HepG2 (cell line): Measurements from ENCODE around the gene PSMC4. TPM values are rescaled to one million over a fixed set of nuclear protein-coding genes. Genes with fewer than 3 reads are reported as not detected.

Experiments
- ATF1 ChIP-seq: IDR thresholded peaks from 2 replicates; pipeline ENCODE4 v1.6.1; 2016; ENCODE audit warnings: mild to moderate bottlenecking, control low read depth
- BHLHE40 ChIP-seq: IDR thresholded peaks from 2 replicates; pipeline ENCODE4 v1.6.1; 2011; ENCODE audit warnings: low read length, improper control_type of control experiment
- DNMT1 ChIP-seq: sonication (generic); formaldehyde crosslinking; IDR thresholded peaks from 2 replicates; pipeline ENCODE4 v1.5.1; 2020; ENCODE audit warnings: mild to moderate bottlenecking, missing genetic modification reagents
- FOXO4 ChIP-seq: sonication (generic); formaldehyde crosslinking; conservative IDR thresholded peaks from 2 replicates; pipeline ENCODE4 v1.8.1; 2023; ENCODE audit warnings: missing genetic modification reagents
- HDAC2 ChIP-seq: sonication (generic); formaldehyde crosslinking; IDR thresholded peaks from 2 replicates; pipeline ENCODE4 v1.4.0; 2020; ENCODE audit warnings: missing genetic modification reagents
- HMG20B ChIP-seq: conservative IDR thresholded peaks from 2 replicates; pipeline ENCODE4 v1.6.1; 2016; ENCODE audit warnings: missing genetic modification reagents, missing compliant biosample characterization
- HOXA3 ChIP-seq: sonication (generic); formaldehyde crosslinking; IDR thresholded peaks from 2 replicates; pipeline ENCODE4 v1.5.0; 2020; ENCODE audit warnings: missing genetic modification reagents
- HOXD1 ChIP-seq: sonication (generic); formaldehyde crosslinking; IDR thresholded peaks from 2 replicates; pipeline ENCODE4 v1.5.0; 2020; ENCODE audit warnings: missing genetic modification reagents
- KLF15 ChIP-seq: sonication (generic); formaldehyde crosslinking; IDR thresholded peaks from 2 replicates; pipeline ENCODE4 v1.8.1; 2023; ENCODE audit warnings: borderline replicate concordance, mild to moderate bottlenecking, inconsistent platforms, missing genetic modification reagents, mixed read lengths
- MED13 ChIP-seq: sonication (generic); formaldehyde crosslinking; IDR thresholded peaks from 2 replicates; pipeline ENCODE4 v1.5.0; 2020; ENCODE audit warnings: missing genetic modification reagents
- MTERF4 ChIP-seq: sonication (generic); formaldehyde crosslinking; IDR thresholded peaks from 2 replicates; pipeline ENCODE4 v1.8.0; 2023; ENCODE audit warnings: mild to moderate bottlenecking, missing genetic modification reagents
- MYNN ChIP-seq: sonication (generic); formaldehyde crosslinking; IDR thresholded peaks from 2 replicates; pipeline ENCODE4 v1.4.0; 2020; ENCODE audit warnings: mild to moderate bottlenecking, low read depth, missing genetic modification reagents
- MZF1 ChIP-seq: sonication (generic); formaldehyde crosslinking; IDR thresholded peaks from 2 replicates; pipeline ENCODE4 v1.8.1; 2023; ENCODE audit warnings: mild to moderate bottlenecking, missing genetic modification reagents, borderline replicate concordance
- NBN ChIP-seq: fragments of 450-650 bp; conservative IDR thresholded peaks from 2 replicates; pipeline ENCODE4 v1.6.1; 2017
- NFKB2 ChIP-seq: sonication (generic); formaldehyde crosslinking; IDR thresholded peaks from 2 replicates; pipeline ENCODE4 v1.4.0; 2020; ENCODE audit warnings: missing genetic modification reagents, borderline replicate concordance
- NR3C1 ChIP-seq: sonication (generic); formaldehyde crosslinking; IDR thresholded peaks from 2 replicates; pipeline ENCODE4 v1.4.0; 2020; ENCODE audit warnings: missing genetic modification reagents
- PHB2 ChIP-seq: fragments of 450-650 bp; IDR thresholded peaks from 2 replicates; pipeline ENCODE4 v1.6.1; 2018; ENCODE audit not compliant: partially characterized antibody
- PITX1 ChIP-seq: sonication (generic); formaldehyde crosslinking; IDR thresholded peaks from 2 replicates; pipeline ENCODE4 v1.5.1; 2020; ENCODE audit warnings: mild to moderate bottlenecking, missing genetic modification reagents
- PLRG1 ChIP-seq: fragments of 450-650 bp; conservative IDR thresholded peaks from 2 replicates; pipeline ENCODE4 v1.6.1; 2016
- PTBP1 ChIP-seq: fragments of 200-400 bp; formaldehyde crosslinking; IDR thresholded peaks from 2 replicates; pipeline ENCODE4 v1.6.1; 2018; ENCODE audit warnings: low read length, low read depth; ENCODE audit not compliant: poor library complexity, severe bottlenecking
- RBM39 ChIP-seq: fragments of 200-400 bp; formaldehyde crosslinking; IDR thresholded peaks from one replicate; pipeline ENCODE4 v1.6.1; 2018; ENCODE audit warnings: antibody characterized with exemption, mild to moderate bottlenecking, low read depth, low read length; ENCODE audit not compliant: poor library complexity, severe bottlenecking
- REXO4 ChIP-seq: sonication (generic); formaldehyde crosslinking; IDR thresholded peaks from 2 replicates; pipeline ENCODE4 v1.8.0; 2022; ENCODE audit warnings: missing genetic modification reagents, mild to moderate bottlenecking, borderline replicate concordance
- SKI ChIP-seq: fragments of 450-650 bp; IDR thresholded peaks from one replicate; pipeline ENCODE4 v1.6.1; 2018; ENCODE audit warnings: mild to moderate bottlenecking; ENCODE audit not compliant: partially characterized antibody
- SMYD3 ChIP-seq: sonication (generic); formaldehyde crosslinking; IDR thresholded peaks from 2 replicates; pipeline ENCODE4 v1.8.1; 2023; ENCODE audit warnings: mild to moderate bottlenecking, missing genetic modification reagents
- SOX6 ChIP-seq, 2 experiments: fragments of 450-650 bp in 1 of 2; sonication (generic) in 1 of 2; formaldehyde crosslinking in 1 of 2; IDR thresholded peaks; 2 replicates each; pipeline versions ENCODE4 v1.4.0 to v1.6.1; 2017 to 2020; ENCODE audit warnings: antibody characterized with exemption in 1 of 2, mild to moderate bottlenecking in 1 of 2, missing genetic modification reagents in 1 of 2
- TAF1 ChIP-seq: sonication (generic); formaldehyde crosslinking; IDR thresholded peaks from 2 replicates; pipeline ENCODE4 v1.4.0; 2020; ENCODE audit warnings: missing genetic modification reagents
- ZMYM2 ChIP-seq: sonication (generic); formaldehyde crosslinking; IDR thresholded peaks from 2 replicates; pipeline ENCODE4 v1.8.0; 2022; ENCODE audit warnings: mild to moderate bottlenecking, missing genetic modification reagents
- ZNF160 ChIP-seq: sonication (generic); formaldehyde crosslinking; IDR thresholded peaks from 2 replicates; pipeline ENCODE4 v1.8.0; 2022; ENCODE audit warnings: mild to moderate bottlenecking, inconsistent platforms, missing genetic modification reagents
- ZNF225 ChIP-seq: sonication (generic); formaldehyde crosslinking; IDR thresholded peaks from 2 replicates; pipeline ENCODE4 v1.4.0; 2020; ENCODE audit warnings: mild to moderate bottlenecking, missing genetic modification reagents
- ZNF292 ChIP-seq: sonication (generic); formaldehyde crosslinking; IDR thresholded peaks from 2 replicates; pipeline ENCODE4 v1.8.1; 2022; ENCODE audit warnings: mild to moderate bottlenecking, low read depth, missing genetic modification reagents, borderline replicate concordance
- polyA plus RNA-seq, 8 experiments: library from polyadenylated mRNA; depleted of rRNA in 3 of 8; stranded (reverse) in 7 of 8; unstranded in 1 of 8; fragments of >200 nt; fragmentation: Illumina TruSeq in 4 of 8; extraction: Trizol in 4 of 8; gene quantifications; 2 replicates each; pipeline versions ENCODE4 v1.2.1 to v1.2.3, GENCODE V29; 2011 to 2016; ENCODE audit warnings: low read depth in 4 of 8, missing spikeins in 1 of 8, mixed read lengths in 1 of 8; ENCODE audit not compliant: insufficient read depth in 1 of 8
- total RNA-seq, 5 experiments: library from RNA; depleted of rRNA; stranded (reverse); fragments of >200 nt; fragmentation: Illumina TruSeq; extraction: Trizol; gene quantifications; 2 replicates each; pipeline ENCODE4 v1.2.3, GENCODE V29; 2016; ENCODE audit warnings: low read depth in 1 of 5

The PSMC4 gene
- total and polyA plus RNA-seq, 2 of the 13 experiments (the other 11 are each of a cell fraction or from before 2014, with no cell fraction given), result 49.9 to 160 TPM

GRCh38 chr19:39970675-39971379, at the start of gene PSMC4 (continued):
- TF ChIP-seq ZNF160 (CRISPR knock-in tag) (peak; percentile 86; the same call in 1 of the 2 replicates), MYNN (peak; percentile 87; the same call in 1 of the 2 replicates), HDAC2 (peak; percentile 80), DNMT1 (CRISPR knock-in tag) (no peak), NR3C1 (CRISPR knock-in tag) (no peak), MED13 (CRISPR knock-in tag) (0 out of 2 replicates have a peak, but pooled peaks have one; percentile 63), NBN (no peak), HOXD1 (CRISPR knock-in tag) (0 out of 2 replicates have a peak, but pooled peaks have one; percentile 46), PHB2 (no peak), SKI (peak; percentile 59), REXO4 (no peak), SOX6 (IDR thresholded peaks at IDR 0.05) (no peak), SOX6 (CRISPR knock-in tag; IDR thresholded peaks at IDR 0.05) (peak; percentile 83), PLRG1 (no peak), ZMYM2 (CRISPR knock-in tag) (0 out of 2 replicates have a peak, but pooled peaks have one; percentile 14), MTERF4 (CRISPR knock-in tag) (no peak), RBM39 (peak; percentile 65), NFKB2 (peak; percentile 96; the same call in 1 of the 2 replicates), FOXO4 (CRISPR knock-in tag) (no peak), HOXA3 (CRISPR knock-in tag) (peak; percentile 92), HMG20B (CRISPR knock-in tag) (no peak), ZNF292 (CRISPR knock-in tag) (peak; percentile 76), ATF1 (CRISPR knock-in tag) (peak; percentile 95), MZF1 (CRISPR knock-in tag) (no peak), PTBP1 (no peak), BHLHE40 (peak; percentile 46; the same call in 1 of the 2 replicates), TAF1 (CRISPR knock-in tag) (peak; percentile 77; the same call in 1 of the 2 replicates), ZNF225 (peak; percentile 88), SMYD3 (CRISPR knock-in tag) (no peak), PITX1 (CRISPR knock-in tag) (peak; percentile 88), KLF15 (0 out of 2 replicates have a peak, but pooled peaks have one; percentile 2)
